ENCODE results near the gene APIP.

APIP gene

DNA sequence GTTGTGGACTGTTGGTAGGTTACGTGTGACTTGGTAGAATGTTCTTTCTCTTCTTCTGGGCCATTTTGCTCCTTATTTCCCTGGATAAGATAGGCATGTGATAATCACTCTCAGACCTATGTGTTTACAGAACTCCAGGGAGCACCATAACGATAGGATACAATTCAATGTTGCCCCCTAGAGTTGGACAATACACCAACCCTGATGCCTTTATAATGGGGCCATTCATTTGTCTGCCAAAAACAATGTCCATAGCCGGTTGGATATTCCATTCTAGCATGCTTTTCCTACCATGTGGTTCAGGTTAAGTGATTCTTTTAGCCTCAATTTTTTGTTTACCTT, 60.5 kb downstream of the APIP start:
- no peak for TF ChIP-seq TAF1 (IDR thresholded peaks at IDR 0.05; ENCODE audit: low read depth, low read length)
- TF ChIP-seq POLR2A (IDR thresholded peaks at IDR 0.05; ENCODE audit: low read depth, low read length) = no peak
- TF ChIP-seq POU2F2 (IDR thresholded peaks at IDR 0.05; ENCODE audit: low read depth, low read length) = no peak
- no peak for TF ChIP-seq POLR2AphosphoS5 (IDR thresholded peaks at IDR 0.05; ENCODE audit: low read depth, low read length)
- TF ChIP-seq PAX5 (IDR thresholded peaks at IDR 0.05; ENCODE audit: insufficient read depth, low read length, severe bottlenecking) = no peak
- no peak for TF ChIP-seq SPI1 (IDR thresholded peaks at IDR 0.05; ENCODE audit: low read depth, low read length)
- FAIRE-seq = no peak

DNA sequence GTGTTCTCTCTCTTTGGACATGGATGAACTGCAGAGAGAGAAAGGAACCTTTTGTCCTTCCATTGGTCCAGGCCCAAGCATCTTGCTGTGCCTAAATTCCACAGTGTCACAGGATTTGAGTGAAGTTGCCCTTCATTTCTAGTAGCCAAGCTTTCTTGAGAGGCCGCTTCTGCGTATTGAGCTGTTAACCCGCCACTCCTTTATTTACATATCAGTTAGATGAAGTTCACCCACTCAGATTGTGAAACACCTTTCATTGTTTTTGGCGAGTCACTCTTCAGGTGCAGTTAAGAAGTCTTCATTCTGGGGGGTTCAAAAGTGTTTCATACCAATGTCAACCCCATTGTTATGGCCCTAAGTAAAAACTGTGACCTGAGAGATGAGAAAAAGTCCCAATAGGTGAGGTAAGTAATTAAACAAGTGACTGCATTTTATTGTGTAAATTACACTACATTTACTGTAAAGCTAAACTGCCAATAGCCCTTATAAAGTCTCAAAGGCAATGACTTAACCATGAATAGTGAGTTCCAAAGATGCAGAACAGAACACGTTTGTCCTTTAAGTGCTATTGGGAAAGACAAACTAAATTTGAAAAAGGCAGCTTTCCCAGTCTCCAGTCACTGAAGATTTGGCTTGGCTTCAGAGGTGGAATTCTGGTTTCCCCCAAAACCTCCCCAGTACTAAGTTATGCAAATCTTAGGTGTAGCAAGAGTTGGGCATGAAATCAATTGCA, 61.0 kb downstream of the APIP start:
- DNase-seq (ENCODE audit: insufficient read length, low spot score) (no peak), FAIRE-seq (no peak)
- TF ChIP-seq TAF1 (IDR thresholded peaks at IDR 0.05; ENCODE audit: low read depth, low read length) = no peak
- TF ChIP-seq POU2F2 (IDR thresholded peaks at IDR 0.05; ENCODE audit: low read depth, low read length) = no peak
- no peak for TF ChIP-seq POLR2AphosphoS5 (IDR thresholded peaks at IDR 0.05; ENCODE audit: low read depth, low read length)
- no peak for TF ChIP-seq SPI1 (IDR thresholded peaks at IDR 0.05; ENCODE audit: low read depth, low read length)
- no peak for TF ChIP-seq POLR2A (IDR thresholded peaks at IDR 0.05; ENCODE audit: low read depth, low read length)
- TF ChIP-seq PAX5 (IDR thresholded peaks at IDR 0.05; ENCODE audit: insufficient read depth, low read length, severe bottlenecking) = no peak

More for the DNA sequence above, 60.5 kb downstream of the APIP start:
- DNase-seq (ENCODE audit: insufficient read length, low spot score) = no peak

DNA sequence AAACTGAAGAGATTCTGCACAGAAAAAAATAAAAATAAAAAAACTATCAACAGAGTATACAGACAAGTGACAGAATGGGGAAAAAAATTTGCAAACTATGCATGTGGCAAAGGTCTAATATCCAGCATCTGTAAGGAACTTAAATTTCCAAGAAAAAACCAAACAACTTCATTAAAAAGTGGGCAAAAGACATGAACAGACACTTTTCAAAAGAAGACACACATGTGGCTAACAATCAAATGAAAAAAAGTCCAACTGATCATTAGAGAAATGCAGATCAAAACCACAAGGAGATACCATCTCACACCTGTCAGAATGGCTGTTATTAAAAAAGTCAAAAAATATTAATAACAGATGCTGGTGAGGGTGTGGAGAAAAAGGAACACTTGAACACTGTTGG, 64.3 kb downstream of the APIP start:
- no peak for TF ChIP-seq TAF1 (IDR thresholded peaks at IDR 0.05; ENCODE audit: low read depth, low read length)
- TF ChIP-seq SPI1 (IDR thresholded peaks at IDR 0.05; ENCODE audit: low read depth, low read length) = no peak
- TF ChIP-seq POLR2AphosphoS5 (IDR thresholded peaks at IDR 0.05; ENCODE audit: low read depth, low read length) = no peak
- TF ChIP-seq POLR2A (IDR thresholded peaks at IDR 0.05; ENCODE audit: low read depth, low read length) = no peak
- TF ChIP-seq POU2F2 (IDR thresholded peaks at IDR 0.05; ENCODE audit: low read depth, low read length) = no peak
- TF ChIP-seq PAX5 (IDR thresholded peaks at IDR 0.05; ENCODE audit: insufficient read depth, low read length, severe bottlenecking) = no peak
- FAIRE-seq = no peak
- no peak for DNase-seq (ENCODE audit: insufficient read length, low spot score)

DNA sequence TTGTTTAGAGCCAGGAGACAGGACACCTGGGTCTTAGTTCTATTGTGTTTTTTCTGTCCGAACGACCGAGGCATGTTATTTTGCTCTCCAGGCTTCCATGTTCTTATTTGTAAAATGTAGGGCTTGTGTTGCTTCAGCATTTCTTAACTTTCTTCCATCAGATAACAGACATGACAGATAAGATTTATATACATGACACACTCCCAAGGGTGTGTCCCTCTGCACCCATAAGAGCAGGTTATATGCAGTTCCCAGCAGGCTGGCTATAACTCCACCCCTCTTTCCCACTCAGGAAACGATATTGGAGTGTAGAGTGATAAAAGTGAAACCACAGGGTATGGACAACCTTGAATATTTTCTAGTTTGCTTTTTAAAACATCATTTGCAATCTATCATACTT, 65.8 kb downstream of the APIP start:
- TF ChIP-seq SPI1 (IDR thresholded peaks at IDR 0.05; ENCODE audit: low read depth, low read length) = no peak
- no peak for TF ChIP-seq POLR2A (IDR thresholded peaks at IDR 0.05; ENCODE audit: low read depth, low read length)
- no peak for TF ChIP-seq TAF1 (IDR thresholded peaks at IDR 0.05; ENCODE audit: low read depth, low read length)
- no peak for TF ChIP-seq POU2F2 (IDR thresholded peaks at IDR 0.05; ENCODE audit: low read depth, low read length)
- no peak for TF ChIP-seq PAX5 (IDR thresholded peaks at IDR 0.05; ENCODE audit: insufficient read depth, low read length, severe bottlenecking)
- TF ChIP-seq POLR2AphosphoS5 (IDR thresholded peaks at IDR 0.05; ENCODE audit: low read depth, low read length) = no peak
- no peak for DNase-seq (ENCODE audit: insufficient read length, low spot score)
- FAIRE-seq = no peak

DNA sequence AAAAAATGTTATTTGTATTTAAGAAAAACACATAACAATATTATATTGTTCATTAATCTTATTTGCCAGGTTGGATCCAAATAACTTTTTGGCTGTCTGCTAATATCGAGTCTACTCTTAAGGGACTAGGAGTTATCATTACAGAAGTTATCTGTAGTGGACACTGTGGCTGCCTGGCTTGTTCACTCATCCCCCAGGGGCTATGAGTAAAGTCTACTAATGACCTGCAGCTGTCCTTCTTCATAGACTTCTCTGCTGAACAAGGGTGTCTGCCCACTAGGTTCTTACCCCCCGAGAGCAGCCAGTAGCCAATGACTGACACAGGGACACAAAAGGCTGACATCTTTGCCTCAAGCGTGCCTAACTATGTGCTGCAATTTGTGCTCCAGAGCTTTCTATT, 69.7 kb downstream of the APIP start:
- no peak for DNase-seq (ENCODE audit: insufficient read length, low spot score)
- no peak for FAIRE-seq
- TF ChIP-seq POU2F2 (IDR thresholded peaks at IDR 0.05; ENCODE audit: low read depth, low read length) = no peak
- no peak for TF ChIP-seq POLR2A (IDR thresholded peaks at IDR 0.05; ENCODE audit: low read depth, low read length)
- no peak for TF ChIP-seq TAF1 (IDR thresholded peaks at IDR 0.05; ENCODE audit: low read depth, low read length)
- no peak for TF ChIP-seq SPI1 (IDR thresholded peaks at IDR 0.05; ENCODE audit: low read depth, low read length)
- no peak for TF ChIP-seq POLR2AphosphoS5 (IDR thresholded peaks at IDR 0.05; ENCODE audit: low read depth, low read length)
- TF ChIP-seq PAX5 (IDR thresholded peaks at IDR 0.05; ENCODE audit: insufficient read depth, low read length, severe bottlenecking) = no peak

DNA sequence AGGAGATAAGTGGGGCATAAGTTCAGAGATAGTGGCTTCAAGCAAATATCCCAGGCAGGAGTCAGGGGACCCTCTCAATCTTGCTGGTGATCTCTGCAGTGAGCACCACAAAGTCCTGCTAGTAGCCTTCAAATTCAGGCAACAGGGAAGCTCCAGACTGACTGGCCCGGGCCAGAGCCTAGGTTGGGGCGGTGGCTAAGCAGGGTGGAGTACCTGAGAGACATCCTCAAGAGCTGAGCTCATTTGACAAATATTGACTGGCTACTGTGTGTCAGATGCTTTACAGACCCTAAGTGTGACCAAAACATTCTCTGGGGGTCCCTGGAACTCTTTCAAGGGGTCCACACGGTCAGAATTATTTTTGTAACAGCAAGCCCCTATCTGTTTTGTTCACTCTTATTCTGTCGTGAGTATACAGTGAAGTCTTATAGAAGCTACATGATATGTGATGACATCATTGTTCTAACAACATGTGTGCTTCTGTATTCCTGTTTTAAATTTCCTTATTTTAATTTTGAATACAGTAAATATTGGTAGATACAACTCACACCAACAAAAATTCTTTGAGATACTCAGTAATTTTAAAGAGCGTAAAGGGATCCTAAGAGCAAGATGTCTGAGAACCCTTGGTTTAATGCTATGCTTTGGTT, 71.6 kb downstream of the APIP start:
- DNase-seq (ENCODE audit: insufficient read length, low spot score) (no peak), FAIRE-seq (no peak)
- TF ChIP-seq POLR2A (IDR thresholded peaks at IDR 0.05; ENCODE audit: low read depth, low read length) = no peak
- no peak for TF ChIP-seq POU2F2 (IDR thresholded peaks at IDR 0.05; ENCODE audit: low read depth, low read length)
- TF ChIP-seq TAF1 (IDR thresholded peaks at IDR 0.05; ENCODE audit: low read depth, low read length) = no peak
- TF ChIP-seq SPI1 (IDR thresholded peaks at IDR 0.05; ENCODE audit: low read depth, low read length) = no peak
- TF ChIP-seq PAX5 (IDR thresholded peaks at IDR 0.05; ENCODE audit: insufficient read depth, low read length, severe bottlenecking) = no peak
- TF ChIP-seq POLR2AphosphoS5 (IDR thresholded peaks at IDR 0.05; ENCODE audit: low read depth, low read length) = no peak

DNA sequence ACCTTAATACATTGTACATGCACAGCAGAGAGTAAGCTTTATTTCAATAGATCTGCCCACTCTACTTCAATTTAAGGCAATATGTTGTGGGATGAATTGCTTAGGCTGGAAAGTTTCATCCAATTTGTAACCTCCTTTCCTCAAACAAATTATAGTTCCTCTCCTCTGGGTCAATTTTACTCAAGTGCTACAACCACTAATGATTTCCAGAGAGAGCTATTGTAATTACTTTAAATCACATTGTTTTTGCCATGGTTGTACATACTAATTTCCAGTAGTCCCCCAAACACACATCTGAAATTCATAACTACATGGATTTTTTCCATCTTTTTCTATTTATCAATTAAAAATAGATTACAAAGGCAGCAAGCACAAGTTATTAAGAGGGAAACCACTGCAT, 72.9 kb downstream of the APIP start:
- FAIRE-seq (no peak), DNase-seq (ENCODE audit: insufficient read length, low spot score) (no peak)
- TF ChIP-seq SPI1 (IDR thresholded peaks at IDR 0.05; ENCODE audit: low read depth, low read length) = no peak
- no peak for TF ChIP-seq PAX5 (IDR thresholded peaks at IDR 0.05; ENCODE audit: insufficient read depth, low read length, severe bottlenecking)
- no peak for TF ChIP-seq POLR2AphosphoS5 (IDR thresholded peaks at IDR 0.05; ENCODE audit: low read depth, low read length)
- TF ChIP-seq POU2F2 (IDR thresholded peaks at IDR 0.05; ENCODE audit: low read depth, low read length) = no peak
- no peak for TF ChIP-seq TAF1 (IDR thresholded peaks at IDR 0.05; ENCODE audit: low read depth, low read length)
- no peak for TF ChIP-seq POLR2A (IDR thresholded peaks at IDR 0.05; ENCODE audit: low read depth, low read length)

DNA sequence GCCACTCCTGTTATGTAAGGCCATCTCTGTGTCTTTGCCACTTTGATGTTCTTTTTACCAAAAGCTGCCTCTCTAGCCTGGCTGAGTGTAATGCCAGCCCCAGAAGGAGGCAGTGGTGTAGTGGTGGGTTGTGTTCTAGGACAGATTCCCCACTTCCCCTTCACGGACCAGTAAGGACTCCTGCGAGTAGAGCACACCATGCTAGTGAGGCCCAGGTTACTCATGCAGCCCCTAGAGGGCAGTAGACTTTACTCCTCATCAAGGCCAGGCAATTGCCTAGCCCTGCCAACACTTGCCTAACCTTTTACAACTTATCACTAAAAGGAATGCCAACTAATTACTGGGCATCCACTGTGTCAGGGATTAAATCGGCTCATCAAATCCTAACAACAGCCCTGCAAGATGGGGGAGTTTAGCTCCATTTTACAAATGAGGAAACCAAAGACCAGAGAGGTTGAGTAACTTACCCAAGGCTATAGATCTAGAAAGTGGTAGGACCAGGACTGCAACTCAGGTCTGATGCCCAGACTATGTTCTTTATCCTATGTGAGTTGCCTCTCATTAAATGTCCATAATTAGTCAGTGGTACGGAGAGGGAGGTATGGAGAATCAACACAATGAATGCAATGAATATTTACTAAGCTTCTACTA, 75.3 kb downstream of the APIP start:
- TF ChIP-seq PAX5 (IDR thresholded peaks at IDR 0.05; ENCODE audit: insufficient read depth, low read length, severe bottlenecking) = no peak
- no peak for TF ChIP-seq POLR2AphosphoS5 (IDR thresholded peaks at IDR 0.05; ENCODE audit: low read depth, low read length)
- TF ChIP-seq TAF1 (IDR thresholded peaks at IDR 0.05; ENCODE audit: low read depth, low read length) = no peak
- peak; percentile 64 for TF ChIP-seq SPI1 (IDR thresholded peaks at IDR 0.05; ENCODE audit: low read depth, low read length)
- no peak for TF ChIP-seq POU2F2 (IDR thresholded peaks at IDR 0.05; ENCODE audit: low read depth, low read length)
- no peak for TF ChIP-seq POLR2A (IDR thresholded peaks at IDR 0.05; ENCODE audit: low read depth, low read length)
- FAIRE-seq (peak; percentile 90), DNase-seq (ENCODE audit: insufficient read length, low spot score) (peak; percentile 17)

DNA sequence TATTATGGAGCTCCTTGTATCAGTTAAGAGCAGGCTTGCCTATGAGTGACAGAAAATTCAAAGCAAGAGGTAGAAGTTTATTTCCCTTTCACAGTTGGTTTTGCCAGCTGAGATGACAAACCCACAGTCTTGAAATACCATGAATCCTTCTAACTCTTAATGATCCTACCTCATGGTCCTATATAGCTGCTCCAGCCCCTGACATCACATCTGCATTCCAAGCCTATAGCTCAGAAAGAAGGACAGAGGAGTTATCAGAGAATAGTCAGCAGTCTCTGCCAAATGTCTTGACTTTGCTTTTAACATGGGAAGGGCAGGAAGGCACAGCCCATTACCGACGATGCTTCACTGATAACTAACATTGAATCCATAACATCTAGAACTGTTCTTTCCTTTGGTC, 76.2 kb downstream of the APIP start:
- no peak for FAIRE-seq
- TF ChIP-seq PAX5 (IDR thresholded peaks at IDR 0.05; ENCODE audit: insufficient read depth, low read length, severe bottlenecking) = no peak
- TF ChIP-seq TAF1 (IDR thresholded peaks at IDR 0.05; ENCODE audit: low read depth, low read length) = no peak
- no peak for TF ChIP-seq POLR2AphosphoS5 (IDR thresholded peaks at IDR 0.05; ENCODE audit: low read depth, low read length)
- no peak for TF ChIP-seq POLR2A (IDR thresholded peaks at IDR 0.05; ENCODE audit: low read depth, low read length)
- TF ChIP-seq SPI1 (IDR thresholded peaks at IDR 0.05; ENCODE audit: low read depth, low read length) = no peak
- TF ChIP-seq POU2F2 (IDR thresholded peaks at IDR 0.05; ENCODE audit: low read depth, low read length) = no peak
- DNase-seq (ENCODE audit: insufficient read length, low spot score) = no peak

All from GM12891 (cell line).